Psoas muscle (tissue), 8 donors: ENCODE results near the gene FER. TPM values are rescaled to one million over a fixed set of nuclear protein-coding genes. Genes with fewer than 3 reads are reported as not detected.

Experiments used
- ATAC-seq, 4 donors: fragments of 200-7000 bp; cut with Tn5 transposase; one replicate each; pipeline ENCODE4 v1.9.1; 2020; ENCODE audit warnings: moderate library complexity in 3 of 4, mild to moderate bottlenecking in 2 of 4
- DNase-seq, 2 donors: peaks; one replicate each; pipeline ENCODE4 v3.0.0-alpha.2; 2020
- H3K27ac ChIP-seq: fragments of 200-600 bp; one replicate; pipeline ENCODE4 v1.8.0; 2022
- H3K27me3 ChIP-seq, 3 donors: fragments of 200-600 bp in 1 of 3; one replicate each; pipeline versions ENCODE4 v1.6.1 to v1.8.0; 2013 to 2022; ENCODE audit warnings: low read length in 2 of 3, mild to moderate bottlenecking in 2 of 3, moderate library complexity in 1 of 3; ENCODE audit not compliant: insufficient read depth in 3 of 3
- H3K36me3 ChIP-seq, 2 donors: fragments of 200-600 bp in 1 of 2; one replicate each; pipeline versions ENCODE4 v1.6.1 to v1.8.0; 2013 to 2022; ENCODE audit warnings: low read depth in 1 of 2, mild to moderate bottlenecking in 1 of 2, moderate library complexity in 1 of 2; ENCODE audit not compliant: insufficient read depth in 1 of 2
- H3K4me1 ChIP-seq: fragments of 200-600 bp; one replicate; pipeline ENCODE4 v1.8.0; 2022
- H3K4me3 ChIP-seq: fragments of 200-600 bp; one replicate; pipeline ENCODE4 v1.8.0; 2022; ENCODE audit warnings: mild to moderate bottlenecking
- H3K9me3 ChIP-seq: fragments of 200-600 bp; one replicate; pipeline ENCODE4 v1.8.0; 2022
- WGBS, 3 donors: extraction: QIAGEN DNeasy Blood & Tissue Kit; methylation state at CpG; one replicate each; pipeline versions ENCODE4 v1.1.6 to v1.1.7; 2013; 5-methylcytosine and 5-hydroxymethylcytosine counted together
- intact Hi-C, 2 donors: fragments of 100-400 bp; cut with DNase I; formaldehyde crosslinking; loops; one replicate each; pipeline versions ENCODE4 v1.11.0 to v1.14.2; 2022
- polyA plus RNA-seq, 3 donors: library from polyadenylated mRNA; stranded (reverse); fragments of 200-250 nt; gene quantifications; one replicate each; pipeline ENCODE4 v1.2.3, GENCODE V29; 2013
- total RNA-seq, 4 donors: library from RNA; stranded (reverse); fragmentation: NEBNext Ultra II Directional in 2 of 4; extraction: Animal tissue kit (Norgen Biotek cat#: 25700) in 2 of 4; gene quantifications; one replicate each; pipeline versions ENCODE4 v1.2.1 to v1.2.4, GENCODE V29; 2021 to 2023
- TF ChIP-seq, protein P1 (sequence below): fragments of 200-600 bp; IDR thresholded peaks from one replicate; pipeline ENCODE4 v1.8.0; 2022; ENCODE audit warnings: antibody characterized with exemption
- donor health status: healthy with polysubstance abuse.
- donor health status: DM: no; HTN: no; CAD: no; lungs with moderate emphysema.
- donor health status: Bipolar disorder and iron deficiency.
- donor health status: healthy.
- donor health status: DM: yes; HTN: yes; CAD: no.
- donor health status: DM: no; HTN: no; CAD: no.
- donor health status: DM: no; HTN: no; CAD: no.
- donor health status: DM: yes; HTN: yes; CAD: no.

Gene FER
- total and polyA plus RNA-seq, 7 donors, result 0.66 to 7.6 (median 4.6) TPM

DNA sequence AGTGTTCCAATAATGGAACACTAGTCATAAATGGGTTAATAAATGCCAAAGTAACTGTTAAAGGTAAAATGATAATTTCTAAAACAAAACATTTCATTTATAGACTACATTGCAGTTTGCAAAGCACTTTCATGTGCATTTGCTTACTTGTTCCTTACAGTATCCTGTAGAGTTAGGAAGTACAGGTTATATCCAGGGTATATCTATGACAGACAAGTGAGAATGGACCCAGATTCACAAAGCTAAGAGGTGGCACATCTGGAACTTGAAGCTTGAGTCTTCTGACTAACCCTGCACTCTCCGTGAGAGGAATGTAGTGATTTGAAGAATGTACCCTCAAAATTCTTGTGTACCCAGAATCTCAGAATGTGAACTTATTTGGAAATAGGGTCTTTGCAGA lies 121.4 kb downstream of the FER start:
- Histone ChIP-seq H3K9me3 (no peaks in the 10 kb centered on the region), H3K4me3 (no peak overlapping the region), H3K36me3 (no peaks in the 10 kb centered on the region), H3K4me1 (no peaks in the 10 kb centered on the region), H3K27ac (no peak overlapping the region), H3K27me3 (no peaks in the 10 kb centered on the region)
- 94 to 100% (median 100%) methylated on average over 1 of the region's 1 CpG for WGBS, 3 donors
- ATAC-seq, result no peak
- intact Hi-C loops, result no loop called here
- DNase-seq, result no peak
- TF ChIP-seq, protein P1, sequence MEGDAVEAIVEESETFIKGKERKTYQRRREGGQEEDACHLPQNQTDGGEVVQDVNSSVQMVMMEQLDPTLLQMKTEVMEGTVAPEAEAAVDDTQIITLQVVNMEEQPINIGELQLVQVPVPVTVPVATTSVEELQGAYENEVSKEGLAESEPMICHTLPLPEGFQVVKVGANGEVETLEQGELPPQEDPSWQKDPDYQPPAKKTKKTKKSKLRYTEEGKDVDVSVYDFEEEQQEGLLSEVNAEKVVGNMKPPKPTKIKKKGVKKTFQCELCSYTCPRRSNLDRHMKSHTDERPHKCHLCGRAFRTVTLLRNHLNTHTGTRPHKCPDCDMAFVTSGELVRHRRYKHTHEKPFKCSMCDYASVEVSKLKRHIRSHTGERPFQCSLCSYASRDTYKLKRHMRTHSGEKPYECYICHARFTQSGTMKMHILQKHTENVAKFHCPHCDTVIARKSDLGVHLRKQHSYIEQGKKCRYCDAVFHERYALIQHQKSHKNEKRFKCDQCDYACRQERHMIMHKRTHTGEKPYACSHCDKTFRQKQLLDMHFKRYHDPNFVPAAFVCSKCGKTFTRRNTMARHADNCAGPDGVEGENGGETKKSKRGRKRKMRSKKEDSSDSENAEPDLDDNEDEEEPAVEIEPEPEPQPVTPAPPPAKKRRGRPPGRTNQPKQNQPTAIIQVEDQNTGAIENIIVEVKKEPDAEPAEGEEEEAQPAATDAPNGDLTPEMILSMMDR, result no peak

GRCh38 chr5:108876451-108876850 lies 128.8 kb downstream of the FER start:
- Histone ChIP-seq H3K27me3 (no peaks in the 10 kb centered on the region), H3K36me3 (no peaks in the 10 kb centered on the region), H3K4me1 (no peaks in the 10 kb centered on the region), H3K9me3 (no peaks in the 10 kb centered on the region), H3K27ac (no peak overlapping the region), H3K4me3 (no peak overlapping the region)
- TF ChIP-seq, protein P1, result no peak
- ATAC-seq (no peak), DNase-seq (no peak)
- intact Hi-C loops, result no loop called here

DNA sequence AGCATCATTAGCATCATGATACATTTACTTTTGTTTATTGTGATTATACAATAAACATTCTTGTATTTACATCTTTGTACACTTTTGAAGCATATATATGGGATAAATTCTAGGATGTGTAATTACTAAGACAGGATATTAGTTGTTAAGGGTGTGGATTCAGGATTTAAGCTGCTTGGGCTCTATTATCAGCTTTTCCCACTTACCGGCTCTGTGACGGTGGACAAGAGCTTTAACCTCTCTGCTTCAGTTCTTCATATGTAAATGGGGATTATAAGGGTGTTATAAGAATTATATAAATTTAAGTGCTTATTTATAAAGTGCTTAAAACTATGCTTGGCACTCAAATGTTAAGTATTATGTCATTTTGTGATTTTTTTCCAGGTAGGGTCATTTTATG lies 131.1 kb downstream of the FER start:
- Histone ChIP-seq H3K27me3 (no peaks in the 10 kb centered on the region), H3K36me3 (no peaks in the 10 kb centered on the region), H3K27ac (no peak overlapping the region), H3K4me1 (no peaks in the 10 kb centered on the region), H3K4me3 (no peak overlapping the region), H3K9me3 (no peaks in the 10 kb centered on the region)
- TF ChIP-seq, protein P1, result no peak
- DNase-seq (no peak), ATAC-seq (no peak)
- intact Hi-C loops, result no loop called here
- 95 to 97% (median 96%) methylated on average over 2 of the region's 2 CpGs for WGBS, 3 donors

DNA sequence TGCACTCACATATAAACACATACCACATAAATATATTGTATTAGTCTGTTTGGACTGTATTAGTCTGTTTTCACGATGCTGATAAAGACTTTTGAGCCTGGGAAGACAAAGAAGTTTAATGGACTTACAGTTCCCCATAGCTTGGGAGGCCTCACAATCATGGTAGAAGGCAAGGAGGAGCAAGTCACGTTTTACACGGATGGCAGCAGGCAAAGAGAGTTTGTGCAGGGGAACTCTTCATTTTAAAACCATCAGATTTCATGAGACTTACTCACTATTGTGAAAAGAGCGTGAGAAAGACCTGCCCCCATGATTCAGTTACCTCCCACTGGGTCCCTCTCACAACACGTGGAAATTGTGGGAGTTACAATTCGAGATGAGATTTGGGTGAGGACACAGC lies 133.4 kb downstream of the FER start:
- Histone ChIP-seq H3K4me1 (no peaks in the 10 kb centered on the region), H3K4me3 (no peak overlapping the region), H3K36me3 (no peaks in the 10 kb centered on the region), H3K27me3 (no peaks in the 10 kb centered on the region), H3K27ac (no peak overlapping the region), H3K9me3 (no peaks in the 10 kb centered on the region)
- TF ChIP-seq, protein P1, result no peak
- no peak for ATAC-seq
- 93 to 96% (median 94%) methylated on average over 6 of the region's 6 CpGs for WGBS, 3 donors
- intact Hi-C loops, result no loop called here
- DNase-seq, result no peak

DNA sequence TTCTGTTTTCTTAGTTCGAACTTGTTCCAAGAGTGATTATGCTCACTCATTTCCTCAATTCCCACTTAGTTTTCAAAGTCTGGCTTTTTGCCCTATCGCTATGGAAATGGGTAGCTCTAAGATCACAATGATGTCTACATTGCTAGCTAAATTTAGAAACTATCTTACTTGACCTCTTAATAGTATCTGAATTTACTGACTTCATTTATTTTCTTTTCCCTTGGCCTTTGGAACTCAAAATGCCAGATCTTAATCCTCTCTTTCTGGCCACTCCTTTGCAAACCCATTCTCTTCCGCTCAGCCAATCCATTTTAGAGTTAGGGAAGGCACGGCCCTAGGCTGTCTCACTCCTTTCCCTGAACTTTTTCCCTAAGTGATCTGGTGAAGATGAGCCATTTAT lies 137.0 kb downstream of the FER start:
- peak in 1 of 4 donors; percentile 24 for ATAC-seq
- TF ChIP-seq, protein P1, result no peak
- Histone ChIP-seq H3K36me3 (no peaks in the 10 kb centered on the region), H3K4me3 (peak overlapping the region; percentile 24), H3K27me3 (no peaks in the 10 kb centered on the region), H3K27ac (no peak overlapping the region), H3K9me3 (no peaks in the 10 kb centered on the region), H3K4me1 (no peaks in the 10 kb centered on the region)
- intact Hi-C loops, result no loop called here
- WGBS, 3 donors, result 70 to 75% (median 72%) methylated on average over 4 of the region's 4 CpGs
- no peak for DNase-seq
